Activated CD4-positive, alpha-beta memory T cell treated with anti-CD3 and anti-CD28 coated beads for 36 hours (primary cell): Measurements from ENCODE around the gene OTOS. TPM values are rescaled to one million over a fixed set of nuclear protein-coding genes. Genes with fewer than 3 reads are reported as not detected.

Source experiments
- CTCF ChIA-PET: fragments of 350-600 bp; sonication (Branson Sonifier 250); formaldehyde crosslinking; loops from one replicate; lab custom pipeline; 2021; ENCODE audit warnings: antibody characterized with exemption, inconsistent platforms; lab: Charles Lee
- POLR2A ChIA-PET: fragments of 350-600 bp; sonication (Branson Sonifier 250); formaldehyde crosslinking; loops from one replicate; lab custom pipeline; 2021; ENCODE audit warnings: antibody characterized with exemption; lab: Charles Lee
- DNase-seq: peaks from one replicate; pipeline ENCODE4 v3.0.0-alpha.2; 2020
- H3K27ac Mint-ChIP-seq: one replicate; pipeline ENCODE4 v1.8.0; 2021; ENCODE audit warnings: mixed read lengths
- H3K27me3 Mint-ChIP-seq: one replicate; pipeline ENCODE4 v1.8.0; 2021; ENCODE audit warnings: mixed read lengths
- H3K36me3 Mint-ChIP-seq: one replicate; pipeline ENCODE4 v1.8.0; 2021; ENCODE audit warnings: mixed read lengths
- H3K4me1 Mint-ChIP-seq: one replicate; pipeline ENCODE4 v1.8.0; 2021; ENCODE audit warnings: low read depth, mixed read lengths
- H3K4me3 Mint-ChIP-seq: one replicate; pipeline ENCODE4 v1.8.0; 2021; ENCODE audit warnings: mild to moderate bottlenecking, mixed read lengths
- H3K9me3 Mint-ChIP-seq: one replicate; pipeline ENCODE4 v1.8.0; 2021; ENCODE audit warnings: mixed read lengths
- intact Hi-C: fragments of 100-400 bp; cut with micrococcal nuclease; formaldehyde crosslinking; loops from one replicate; pipeline ENCODE4 v1.15.1; 2023
- total RNA-seq, 2 experiments: library from RNA; stranded (reverse); gene quantifications; one replicate each; pipeline ENCODE4 v1.2.3, GENCODE V29; 2021

The OTOS gene
- total RNA-seq: not detected

DNA sequence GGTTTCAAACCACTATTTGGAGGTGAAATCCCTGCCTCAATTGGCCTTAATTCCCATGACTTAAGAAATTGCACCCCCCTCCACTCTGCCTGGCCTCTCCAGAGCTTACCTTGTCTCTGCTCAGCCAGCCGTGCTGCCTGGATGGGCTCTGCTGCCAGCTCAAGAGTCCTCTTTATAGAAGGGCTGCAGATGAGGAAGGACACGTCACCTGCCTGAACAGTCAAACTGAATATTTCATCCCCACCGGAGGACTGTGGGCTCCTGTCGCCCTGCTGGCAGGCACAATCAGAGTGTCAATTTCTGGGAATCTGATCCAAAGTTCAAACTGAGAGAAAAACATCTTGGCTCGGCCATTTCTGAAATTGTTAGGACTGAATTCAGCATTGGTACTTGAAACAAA lies at the start of gene OTOS:
TSS of gene OTOS (minus strand) at position 148 of the 400 bp plus-strand sequence. CDS start 332 bp downstream, outside the sequence.
- Mint-ChIP-seq H3K4me3 (no peak within 1 kb of the TSS), H3K36me3 (no peaks in the 10 kb centered on the region), H3K27me3 (peaks cover 5% of the 10 kb centered on the region), H3K9me3 (no peaks in the 10 kb centered on the region), H3K4me1 (peaks cover 8% of the 10 kb centered on the region), H3K27ac (no peak within 1 kb of the TSS)
- intact Hi-C loops: no loop called here
- DNase-seq: no peak
- ChIA-PET POLR2A (no interaction called here), CTCF (interaction anchor here (9.5 kb wide), 1 partner anchor 80 kb away, joined by 172 read pairs; no protein-coding TSS in a partner anchor)

- ChIA-PET CTCF (no interaction called here), POLR2A (no interaction called here)
- Mint-ChIP-seq H3K27me3 (peaks cover 22% of the 10 kb centered on the region), H3K4me3 (no peak overlapping the region), H3K36me3 (peaks cover 2% of the 10 kb centered on the region), H3K4me1 (no peaks in the 10 kb centered on the region), H3K27ac (no peak overlapping the region), H3K9me3 (peaks cover 10% of the 10 kb centered on the region)
- DNase-seq: no peak
- intact Hi-C loops: no loop called here
Measured at GRCh38 chr2:240189686-240190085, 49.2 kb upstream of the OTOS start.

- intact Hi-C loops: no loop called here
Measured at GRCh38 chr2:240187989-240188590, 47.6 kb upstream of the OTOS start.

GRCh38 chr2:240186191-240186725 lies 45.8 kb upstream of the OTOS start:
- H3K4me1 Mint-ChIP-seq: no peaks in the 10 kb centered on the region
- ChIA-PET CTCF (no interaction called here), POLR2A (no interaction called here)
- intact Hi-C loops: no loop called here
- no peak overlapping the region for H3K4me3 Mint-ChIP-seq
- no peak overlapping the region for H3K27ac Mint-ChIP-seq
- H3K9me3 Mint-ChIP-seq: peaks cover 10% of the 10 kb centered on the region
- DNase-seq: no peak
- peaks cover 14% of the 10 kb centered on the region for H3K27me3 Mint-ChIP-seq
- peaks cover 2% of the 10 kb centered on the region for H3K36me3 Mint-ChIP-seq

More at GRCh38 chr2:240187989-240188590, 47.6 kb upstream of the OTOS start:
- no peak for DNase-seq
- no peak overlapping the region for H3K4me3 Mint-ChIP-seq
- H3K27ac Mint-ChIP-seq: no peak overlapping the region
- no peaks in the 10 kb centered on the region for H3K4me1 Mint-ChIP-seq
- H3K9me3 Mint-ChIP-seq: peaks cover 10% of the 10 kb centered on the region
- peaks cover 2% of the 10 kb centered on the region for H3K36me3 Mint-ChIP-seq
- ChIA-PET CTCF (no interaction called here), POLR2A (no interaction called here)
- H3K27me3 Mint-ChIP-seq: peaks cover 19% of the 10 kb centered on the region

- H3K4me1 Mint-ChIP-seq: no peaks in the 10 kb centered on the region
- H3K4me3 Mint-ChIP-seq: no peak overlapping the region
- DNase-seq: no peak
- H3K27me3 Mint-ChIP-seq: peaks cover 23% of the 10 kb centered on the region
- ChIA-PET CTCF (no interaction called here), POLR2A (no interaction called here)
- H3K27ac Mint-ChIP-seq: no peak overlapping the region
- intact Hi-C loops: no loop called here
- H3K36me3 Mint-ChIP-seq: peaks cover 2% of the 10 kb centered on the region
- H3K9me3 Mint-ChIP-seq: peaks cover 10% of the 10 kb centered on the region
Measured at GRCh38 chr2:240184656-240185055, 44.2 kb upstream of the OTOS start.

DNA sequence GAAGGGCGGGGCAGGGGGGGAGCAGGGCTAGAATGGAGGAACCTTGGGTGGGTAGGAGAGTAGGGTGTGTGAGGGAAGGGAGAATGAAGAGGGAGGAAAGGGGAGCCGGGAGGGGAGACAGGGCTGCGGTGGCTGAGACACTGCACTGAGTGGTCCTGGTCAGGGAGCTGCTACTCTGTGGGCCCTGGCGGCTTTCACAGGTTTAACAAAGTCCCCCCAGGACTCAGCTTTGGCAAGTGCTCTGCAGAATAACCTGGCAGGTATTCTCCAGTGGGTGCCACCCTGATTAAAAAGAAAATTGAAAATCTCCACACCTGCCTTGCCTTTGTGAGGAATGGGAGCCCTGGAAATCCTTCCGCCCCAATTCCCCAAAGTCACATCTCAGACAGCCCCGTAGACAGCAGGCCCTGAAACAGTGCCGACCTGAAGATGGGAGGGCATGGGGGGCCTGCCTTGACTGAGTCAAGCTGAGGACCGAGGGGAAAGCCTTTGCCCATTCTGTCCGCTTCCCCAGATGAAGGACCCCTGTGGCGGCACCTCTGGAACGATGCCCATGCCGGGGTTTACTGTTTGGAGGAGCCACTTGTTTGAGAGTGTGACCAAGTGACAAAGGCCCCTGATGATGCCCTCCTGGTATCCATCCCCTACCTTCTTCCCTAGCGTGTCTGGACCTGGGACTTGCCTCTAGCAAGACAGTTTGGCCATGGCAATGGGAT lies 43.6 kb upstream of the OTOS start:
- CTCF ChIA-PET: no interaction called here

GRCh38 chr2:240183006-240183874 lies 42.8 kb upstream of the OTOS start:
- CTCF ChIA-PET: no interaction called here
- Mint-ChIP-seq H3K36me3 (peaks cover under 1% of the 10 kb centered on the region), H3K4me3 (no peak overlapping the region), H3K27ac (no peak overlapping the region), H3K9me3 (peaks cover 8% of the 10 kb centered on the region), H3K27me3 (peaks cover 20% of the 10 kb centered on the region), H3K4me1 (no peaks in the 10 kb centered on the region)
- POLR2A ChIA-PET: no interaction called here
- intact Hi-C loops: no loop called here
- DNase-seq: no peak

More for the DNA sequence above, 43.6 kb upstream of the OTOS start:
- POLR2A ChIA-PET: no interaction called here
- DNase-seq: no peak
- Mint-ChIP-seq H3K27me3 (peaks cover 20% of the 10 kb centered on the region), H3K4me3 (no peak overlapping the region), H3K27ac (no peak overlapping the region), H3K4me1 (no peaks in the 10 kb centered on the region), H3K36me3 (peaks cover 2% of the 10 kb centered on the region), H3K9me3 (peaks cover 10% of the 10 kb centered on the region)
- intact Hi-C loops: no loop called here

GRCh38 chr2:240182476-240182875 lies 42.0 kb upstream of the OTOS start:
- H3K27ac Mint-ChIP-seq: no peak overlapping the region
- no peaks in the 10 kb centered on the region for H3K4me1 Mint-ChIP-seq
- ChIA-PET CTCF (no interaction called here), POLR2A (no interaction called here)
- no peak for DNase-seq
- no peak overlapping the region for H3K4me3 Mint-ChIP-seq
- no peaks in the 10 kb centered on the region for H3K36me3 Mint-ChIP-seq
- H3K27me3 Mint-ChIP-seq: peaks cover 18% of the 10 kb centered on the region
- peaks cover under 1% of the 10 kb centered on the region for H3K9me3 Mint-ChIP-seq
- intact Hi-C loops: no loop called here

GRCh38 chr2:240182001-240182400 lies 41.5 kb upstream of the OTOS start:
- Mint-ChIP-seq H3K9me3 (no peaks in the 10 kb centered on the region), H3K27me3 (peaks cover 19% of the 10 kb centered on the region), H3K27ac (no peak overlapping the region), H3K36me3 (no peaks in the 10 kb centered on the region), H3K4me1 (no peaks in the 10 kb centered on the region), H3K4me3 (no peak overlapping the region)
- ChIA-PET CTCF (no interaction called here), POLR2A (no interaction called here)
- DNase-seq: no peak
- intact Hi-C loops: no loop called here

GRCh38 chr2:240179941-240180666 lies 39.6 kb upstream of the OTOS start:
- CTCF ChIA-PET: no interaction called here
- peaks cover 19% of the 10 kb centered on the region for H3K27me3 Mint-ChIP-seq
- POLR2A ChIA-PET: no interaction called here
- DNase-seq: no peak
- H3K4me1 Mint-ChIP-seq: no peaks in the 10 kb centered on the region
- H3K4me3 Mint-ChIP-seq: no peak overlapping the region
- H3K27ac Mint-ChIP-seq: no peak overlapping the region
- no peaks in the 10 kb centered on the region for H3K9me3 Mint-ChIP-seq
- H3K36me3 Mint-ChIP-seq: no peaks in the 10 kb centered on the region
- intact Hi-C loops: no loop called here

DNA sequence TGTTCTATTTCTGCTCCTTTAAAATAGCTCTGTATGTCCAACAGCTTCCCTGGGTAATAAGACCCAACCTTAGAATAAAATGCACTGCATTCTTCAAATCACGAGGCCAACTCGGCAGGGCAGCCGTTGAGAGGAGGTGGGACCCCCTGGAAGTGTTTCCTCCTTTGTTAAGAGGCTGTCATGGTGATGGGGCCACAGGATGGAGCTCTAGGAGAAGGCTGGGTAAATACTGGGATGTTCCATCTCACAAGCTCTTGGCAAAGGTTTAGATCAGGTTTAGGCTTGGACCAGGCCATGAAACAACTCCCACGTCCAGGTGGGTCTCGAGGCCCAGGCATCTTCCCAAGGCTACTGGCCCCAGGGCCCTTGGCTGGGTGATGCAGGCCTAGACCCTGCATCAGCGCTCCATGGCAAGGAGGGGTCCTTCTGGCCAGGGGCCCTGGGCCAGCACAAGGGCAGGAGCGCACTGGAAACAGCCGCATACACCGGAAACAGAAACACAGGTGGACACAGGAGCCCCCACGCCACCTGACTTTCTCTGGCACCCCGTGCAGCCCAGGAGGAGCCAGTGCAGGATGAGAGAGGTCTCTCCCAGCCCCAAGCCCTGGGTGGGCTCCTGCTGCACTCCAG lies 38.8 kb upstream of the OTOS start:
- Mint-ChIP-seq H3K36me3 (no peaks in the 10 kb centered on the region), H3K4me3 (no peak overlapping the region), H3K4me1 (no peaks in the 10 kb centered on the region), H3K9me3 (no peaks in the 10 kb centered on the region), H3K27ac (no peak overlapping the region), H3K27me3 (peaks cover 19% of the 10 kb centered on the region)
- POLR2A ChIA-PET: no interaction called here
- DNase-seq: no peak
- intact Hi-C loops: no loop called here
- CTCF ChIA-PET: interaction anchor here (1.0 kb wide), 1 partner anchor 28 kb away, joined by 3 read pairs; no protein-coding TSS in a partner anchor
